Ishikawa (cell line): ENCODE results near the gene METTL8.
A peak's percentile ranks its signal among the peaks of the same experiment; 100 is the strongest.

Experiments
- CEBPB ChIP-seq: IDR thresholded peaks from 2 replicates; pipeline ENCODE4 v1.6.1; 2012
- CREB1 ChIP-seq: IDR thresholded peaks from 2 replicates; pipeline ENCODE4 v1.6.1; 2012; ENCODE audit warnings: low read depth
- EGR1 ChIP-seq: IDR thresholded peaks from 2 replicates; pipeline ENCODE4 v1.6.1; 2012
- EP300 ChIP-seq: IDR thresholded peaks from 2 replicates; pipeline ENCODE4 v1.6.1; 2012; ENCODE audit warnings: borderline replicate concordance
- FOXM1 ChIP-seq: IDR thresholded peaks from 2 replicates; pipeline ENCODE4 v1.6.1; 2012; ENCODE audit warnings: low read depth, borderline replicate concordance
- MAX ChIP-seq: IDR thresholded peaks from 2 replicates; pipeline ENCODE4 v1.6.1; 2012
- NFIC ChIP-seq: IDR thresholded peaks from 2 replicates; pipeline ENCODE4 v1.6.1; 2012
- RAD21 ChIP-seq: IDR thresholded peaks from 2 replicates; pipeline ENCODE4 v1.6.1; 2012; ENCODE audit warnings: low read depth
- REST ChIP-seq: IDR thresholded peaks from 2 replicates; pipeline ENCODE4 v1.6.1; 2012; ENCODE audit warnings: low read depth, mild to moderate bottlenecking
- TAF1 ChIP-seq: IDR thresholded peaks from 2 replicates; pipeline ENCODE4 v1.6.1; 2012; ENCODE audit warnings: low read depth, mild to moderate bottlenecking
- TCF12 ChIP-seq: IDR thresholded peaks from 2 replicates; pipeline ENCODE4 v1.6.1; 2012; ENCODE audit warnings: low read depth
- TEAD4 ChIP-seq: IDR thresholded peaks from 2 replicates; pipeline ENCODE4 v1.6.1; 2012
- USF1 ChIP-seq: IDR thresholded peaks from 2 replicates; pipeline ENCODE4 v1.6.1; 2012
- YY1 ChIP-seq: IDR thresholded peaks from 2 replicates; pipeline ENCODE4 v1.6.1; 2012; ENCODE audit warnings: low read depth
- ZBTB7A ChIP-seq: IDR thresholded peaks from 2 replicates; pipeline ENCODE4 v1.6.1; 2012; ENCODE audit warnings: low read depth

METTL8 gene

GRCh38 chr2:171342067-171342413 lies 91.8 kb downstream of the METTL8 start:
- TF ChIP-seq USF1, result no peak
- TF ChIP-seq RAD21, result no peak
- no peak for TF ChIP-seq EGR1
- TF ChIP-seq CREB1, result no peak
- TF ChIP-seq ZBTB7A, result no peak
- TF ChIP-seq MAX, result no peak
- TF ChIP-seq REST, result no peak
- no peak for TF ChIP-seq NFIC
- no peak for TF ChIP-seq CEBPB
- no peak for TF ChIP-seq TAF1
- TF ChIP-seq TEAD4, result no peak
- TF ChIP-seq FOXM1, result no peak
- no peak for TF ChIP-seq YY1
- TF ChIP-seq EP300, result no peak
- TF ChIP-seq TCF12, result no peak

GRCh38 chr2:171341394-171342066 lies 92.3 kb downstream of the METTL8 start:
- no peak for TF ChIP-seq TEAD4

- TF ChIP-seq RAD21, result no peak
- no peak for TF ChIP-seq TCF12
- TF ChIP-seq CREB1, result no peak
- TF ChIP-seq NFIC, result no peak
- no peak for TF ChIP-seq MAX
- TF ChIP-seq EGR1, result no peak
- no peak for TF ChIP-seq USF1
- no peak for TF ChIP-seq YY1
- TF ChIP-seq FOXM1, result no peak
- no peak for TF ChIP-seq CEBPB
These were observed 98.8 kb downstream of the METTL8 start for GRCh38 chr2:171334946-171335345.

GRCh38 chr2:171334171-171334570 lies 99.6 kb downstream of the METTL8 start:
- TF ChIP-seq TEAD4 (no peak), RAD21 (no peak), YY1 (no peak), MAX (no peak), TCF12 (no peak), TAF1 (no peak)

- TF ChIP-seq NFIC (0 out of 2 replicates have a peak, but pooled peaks have one; percentile 18), CEBPB (no peak)
These were observed 103.4 kb downstream of the METTL8 start for GRCh38 chr2:171330155-171330956.

- TF ChIP-seq TEAD4, result 0 out of 2 replicates have a peak, but pooled peaks have one; percentile 39
- no peak for TF ChIP-seq CREB1
- no peak for TF ChIP-seq RAD21
- peak; percentile 52 for TF ChIP-seq NFIC
- TF ChIP-seq TCF12, result no peak
These were observed 106.7 kb downstream of the METTL8 start for GRCh38 chr2:171327043-171327496.

GRCh38 chr2:171325886-171326585 lies 107.8 kb downstream of the METTL8 start:
- TF ChIP-seq TEAD4 (no peak), FOXM1 (no peak), TAF1 (no peak), YY1 (no peak), CEBPB (no peak), NFIC (no peak), RAD21 (no peak), USF1 (no peak), CREB1 (no peak), EP300 (no peak)
